HG03442 (cell line): ENCODE data around the gene TTBK1.

ENCODE experiments used
- ATAC-seq: cut with Tn5 transposase; IDR thresholded peaks from one replicate; pipeline ENCODE4 v1.9.1; 2021; ENCODE audit warnings: mild to moderate bottlenecking, moderate library complexity; ENCODE audit not compliant: unreplicated experiment

TTBK1 gene

GRCh38 chr6:43269273-43270007 lies 26.2 kb downstream of the TTBK1 start:
- no peak for ATAC-seq

GRCh38 chr6:43271103-43271815 lies 28.0 kb downstream of the TTBK1 start:
- no peak for ATAC-seq

GRCh38 chr6:43271944-43272343 lies 28.7 kb downstream of the TTBK1 start:
- no peak for ATAC-seq

GRCh38 chr6:43273707-43274106 lies 30.4 kb downstream of the TTBK1 start:
- ATAC-seq = no peak

GRCh38 chr6:43274127-43274915 lies 31.0 kb downstream of the TTBK1 start:
- ATAC-seq = no peak

GRCh38 chr6:43274916-43275597 lies 31.8 kb downstream of the TTBK1 start:
- no peak for ATAC-seq

GRCh38 chr6:43275801-43276576 lies 32.7 kb downstream of the TTBK1 start:
- ATAC-seq = no peak

GRCh38 chr6:43276577-43277305 lies 33.5 kb downstream of the TTBK1 start:
- ATAC-seq = no peak

- no peak for ATAC-seq
Observed at GRCh38 chr6:43277306-43277642, 34.0 kb downstream of the TTBK1 start.

GRCh38 chr6:43277643-43278523 lies 34.6 kb downstream of the TTBK1 start:
- ATAC-seq = no peak

GRCh38 chr6:43278524-43279078 lies 35.3 kb downstream of the TTBK1 start:
- ATAC-seq = no peak

GRCh38 chr6:43280234-43280633 lies 37.0 kb downstream of the TTBK1 start:
- no peak for ATAC-seq

GRCh38 chr6:43282060-43282459 lies 38.8 kb downstream of the TTBK1 start:
- ATAC-seq = no peak

- no peak for ATAC-seq
Observed at GRCh38 chr6:43282636-43283513, 39.6 kb downstream of the TTBK1 start.

- ATAC-seq = no peak
Observed at GRCh38 chr6:43283514-43283901, 40.2 kb downstream of the TTBK1 start.

GRCh38 chr6:43283905-43284304 lies 40.6 kb downstream of the TTBK1 start:
- no peak for ATAC-seq

GRCh38 chr6:43284991-43285781 lies 41.9 kb downstream of the TTBK1 start:
- no peak for ATAC-seq
